Stimulated activated CD4-positive, alpha-beta T cell treated with anti-CD3 and anti-CD28 coated beads, Interleukin-4, amount 100 ng/mL, for 24 hours (primary cell): ENCODE measurements around the gene VIL1.

Source experiments
- DNase-seq: peaks from one replicate; pipeline ENCODE4 v3.0.0-alpha.2; 2020

VIL1 gene

DNA sequence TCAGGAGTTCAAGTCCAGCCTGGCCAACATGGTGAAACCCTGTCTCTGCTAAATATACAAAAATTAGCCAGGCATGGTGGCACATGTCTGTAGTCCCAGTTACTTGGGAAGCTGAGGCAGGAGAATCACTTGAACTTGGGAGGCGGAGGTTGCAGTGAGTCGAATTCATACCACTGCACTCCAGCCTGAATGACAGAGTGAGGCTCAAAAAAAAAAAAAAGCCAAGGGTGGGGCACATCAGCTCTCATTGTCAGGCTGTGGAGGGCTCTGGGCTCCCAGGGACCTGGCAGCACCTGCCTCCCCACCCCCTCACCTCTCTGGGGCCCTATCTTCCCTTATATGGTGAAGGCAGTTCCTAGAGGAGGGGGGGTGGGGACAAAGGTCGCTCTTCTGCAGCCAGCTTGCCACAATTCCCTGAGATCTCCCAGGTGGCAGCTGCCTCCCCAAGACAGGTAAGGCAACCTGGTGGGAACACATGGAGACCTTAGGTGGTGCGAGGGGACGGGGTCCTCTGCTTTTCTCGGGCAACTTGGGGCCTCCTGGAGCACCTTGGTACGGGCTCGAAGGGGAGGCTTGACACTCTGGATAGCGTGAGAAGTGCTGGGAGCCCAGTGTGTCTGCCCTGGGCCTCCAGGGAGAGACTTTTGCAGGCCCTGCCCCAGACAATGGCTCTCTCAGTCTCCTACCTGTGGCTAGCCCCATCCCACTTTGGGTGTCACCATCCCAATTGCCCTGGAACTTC lies at the start of gene VIL1:
Gene VIL1 (plus strand): TSS at position 407 of the 742 bp plus-strand sequence. CDS start 4,656 bp downstream, outside the sequence.
- no peak for DNase-seq

DNA sequence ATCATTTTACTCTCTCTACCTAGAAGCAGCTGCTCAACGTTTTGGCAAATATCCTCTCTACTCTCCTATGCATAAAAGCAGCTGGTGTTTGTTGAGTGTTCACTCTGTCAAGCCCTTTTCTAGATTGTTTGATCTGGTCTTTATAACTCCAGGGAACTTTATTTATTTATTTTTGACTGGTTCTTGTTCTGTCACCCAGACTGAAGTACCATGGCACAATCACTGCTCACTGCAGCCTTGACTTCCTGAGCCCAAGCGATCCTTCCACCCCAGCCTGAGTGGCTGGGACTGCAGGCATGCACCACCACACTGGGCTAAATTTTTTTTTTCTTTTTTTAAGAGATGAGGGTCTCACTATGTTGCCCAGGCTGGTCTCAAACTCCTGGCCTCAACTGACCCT lies 49.6 kb upstream of the VIL1 start:
- no peak for DNase-seq

DNA sequence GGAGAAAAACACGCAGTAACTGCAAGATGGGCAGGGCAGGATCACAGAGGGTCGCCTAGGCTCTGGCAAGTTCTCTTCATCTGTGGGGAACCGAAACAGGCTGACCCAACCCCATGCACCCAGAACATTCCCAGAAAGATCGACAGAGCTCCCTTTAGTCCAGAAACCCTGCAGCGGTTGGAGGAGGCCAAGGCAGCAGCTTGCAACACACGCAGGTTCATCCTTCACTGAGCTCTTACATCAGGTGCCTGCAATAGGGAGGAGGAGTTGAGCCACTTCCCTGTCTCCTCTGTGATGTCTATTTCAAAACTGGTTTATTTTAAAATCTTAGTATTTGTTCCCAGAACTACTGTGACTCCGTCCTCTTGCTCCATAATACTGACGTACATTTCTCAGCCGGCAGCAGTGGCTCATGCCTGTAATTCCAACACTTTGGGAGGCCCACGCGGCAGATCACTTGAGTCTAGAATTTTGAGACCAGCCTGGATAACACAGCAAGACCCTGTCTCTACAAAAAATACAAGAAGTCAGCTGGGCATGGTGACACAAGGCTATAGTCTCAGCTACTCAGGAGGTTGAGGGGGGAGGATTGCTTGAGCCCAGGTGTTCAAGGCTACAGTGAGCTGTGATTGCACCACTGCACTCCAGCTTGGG lies 48.4 kb upstream of the VIL1 start:
- DNase-seq, result no peak

DNA sequence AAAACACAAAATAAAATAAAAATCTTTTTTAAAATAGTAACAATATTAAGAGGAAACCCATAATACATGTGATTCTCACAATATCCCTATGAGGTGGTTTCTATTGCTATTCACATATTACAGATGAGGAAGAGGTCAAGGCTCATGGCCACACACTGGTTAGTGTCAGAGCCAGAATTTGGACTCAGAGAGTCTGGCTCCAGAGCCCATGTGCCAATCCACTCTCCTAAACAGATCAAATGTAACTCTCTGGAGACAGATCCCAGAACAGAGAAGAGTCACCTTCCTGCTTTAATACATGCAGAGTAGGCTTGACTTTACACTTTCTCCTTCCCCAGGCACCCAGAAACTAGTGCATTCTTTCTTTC lies 47.0 kb upstream of the VIL1 start:
- DNase-seq, result no peak

DNA sequence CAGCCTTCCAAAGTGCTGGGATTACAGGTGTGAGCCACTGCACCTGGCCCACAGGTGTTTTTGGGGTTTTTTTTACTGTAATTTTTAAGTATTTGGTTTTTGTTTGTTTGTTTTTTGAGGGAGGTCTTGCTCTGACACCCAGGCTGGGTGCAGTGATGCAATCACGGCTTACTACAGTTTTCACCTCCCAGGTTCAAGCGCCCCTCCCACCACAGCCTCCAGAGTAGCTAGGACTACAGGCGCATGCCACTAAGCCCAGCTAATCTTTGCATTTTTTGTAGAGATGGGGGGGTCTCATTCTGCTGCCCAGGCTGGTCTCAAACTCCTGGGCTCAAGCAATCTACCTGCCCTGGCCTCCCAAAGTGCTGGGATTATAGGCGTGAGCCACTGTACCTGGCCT lies 44.1 kb upstream of the VIL1 start:
- no peak for DNase-seq

DNA sequence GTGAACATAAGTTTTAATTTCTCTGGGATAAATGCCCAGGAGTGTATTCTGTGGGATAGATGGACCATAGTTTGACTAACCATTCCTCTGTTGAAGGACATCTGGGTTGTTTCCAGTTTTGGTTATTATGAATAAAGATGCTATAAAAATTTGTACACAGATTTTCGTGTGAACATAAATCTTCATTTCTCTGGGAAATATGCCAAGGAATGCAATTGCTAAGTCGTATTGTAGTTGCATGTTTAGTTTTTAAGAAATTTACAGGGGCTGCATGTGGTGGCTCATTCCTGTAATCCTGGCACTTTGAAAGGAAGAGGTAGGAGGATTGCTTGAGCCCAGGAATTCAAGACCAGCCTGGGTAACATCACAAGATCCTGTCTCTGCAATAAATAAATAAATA lies 43.7 kb upstream of the VIL1 start:
- no peak for DNase-seq

DNA sequence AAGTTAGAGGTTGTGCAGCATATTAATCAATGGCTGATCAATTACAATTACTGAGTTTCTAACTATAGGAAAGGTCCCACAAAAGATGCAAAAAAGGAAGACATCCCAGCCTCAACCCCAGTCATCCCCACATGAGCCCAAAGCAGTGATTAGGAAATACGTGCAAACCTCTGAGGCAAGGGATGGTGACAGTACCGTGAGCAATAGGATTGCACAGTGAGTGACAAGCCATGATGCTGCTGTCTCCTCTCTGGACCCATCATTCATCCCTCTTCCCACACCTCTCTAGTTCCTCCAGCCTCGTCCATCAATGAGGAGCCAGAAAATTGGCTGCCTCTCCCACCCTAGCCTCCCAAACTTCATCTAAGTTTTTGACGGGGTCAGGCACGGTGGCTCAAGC lies 40.9 kb upstream of the VIL1 start:
- DNase-seq, result no peak

DNA sequence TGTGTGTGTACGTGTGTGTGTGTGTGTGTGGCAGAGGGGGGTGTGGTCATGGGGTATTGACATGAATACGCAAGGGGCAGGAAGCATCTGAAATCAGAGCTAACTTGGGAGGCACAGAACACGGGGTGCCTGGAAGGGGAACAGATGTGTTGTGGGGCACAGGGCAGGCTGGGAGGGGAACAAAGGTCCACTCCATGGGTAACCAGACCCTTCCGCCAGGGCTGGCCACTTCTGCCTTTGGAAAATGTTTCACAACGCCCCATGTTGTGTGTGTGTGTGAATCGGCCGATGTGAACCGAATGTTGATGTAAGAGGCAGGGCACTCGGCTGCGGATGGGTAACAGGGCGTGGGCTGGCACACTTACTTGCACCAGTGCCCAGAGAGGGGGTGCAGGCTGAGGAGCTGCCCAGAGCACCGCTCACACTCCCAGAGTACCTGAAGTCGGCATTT lies 37.0 kb upstream of the VIL1 start, which contains the start of gene SLC11A1:
Gene SLC11A1 (plus strand): TSS at position 358 of the 451 bp plus-strand sequence. CDS start 96 bp downstream, outside the sequence.
- no peak for DNase-seq

DNA sequence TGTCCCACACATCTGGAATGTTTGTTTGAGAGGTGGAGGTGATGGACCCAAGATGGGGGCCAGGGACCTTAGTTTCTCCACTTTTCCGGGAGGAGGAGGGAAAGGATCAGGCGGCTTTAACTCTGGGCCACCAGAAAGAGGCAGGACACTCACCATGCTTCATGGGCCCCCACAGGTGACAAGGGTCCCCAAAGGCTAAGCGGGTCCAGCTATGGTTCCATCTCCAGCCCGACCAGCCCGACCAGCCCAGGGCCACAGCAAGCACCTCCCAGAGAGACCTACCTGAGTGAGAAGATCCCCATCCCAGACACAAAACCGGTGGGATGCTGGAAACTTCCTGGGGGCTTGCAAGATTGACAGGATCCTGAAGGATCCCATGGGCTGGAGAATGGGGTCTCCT lies 36.1 kb upstream of the VIL1 start:
- no peak for DNase-seq

DNA sequence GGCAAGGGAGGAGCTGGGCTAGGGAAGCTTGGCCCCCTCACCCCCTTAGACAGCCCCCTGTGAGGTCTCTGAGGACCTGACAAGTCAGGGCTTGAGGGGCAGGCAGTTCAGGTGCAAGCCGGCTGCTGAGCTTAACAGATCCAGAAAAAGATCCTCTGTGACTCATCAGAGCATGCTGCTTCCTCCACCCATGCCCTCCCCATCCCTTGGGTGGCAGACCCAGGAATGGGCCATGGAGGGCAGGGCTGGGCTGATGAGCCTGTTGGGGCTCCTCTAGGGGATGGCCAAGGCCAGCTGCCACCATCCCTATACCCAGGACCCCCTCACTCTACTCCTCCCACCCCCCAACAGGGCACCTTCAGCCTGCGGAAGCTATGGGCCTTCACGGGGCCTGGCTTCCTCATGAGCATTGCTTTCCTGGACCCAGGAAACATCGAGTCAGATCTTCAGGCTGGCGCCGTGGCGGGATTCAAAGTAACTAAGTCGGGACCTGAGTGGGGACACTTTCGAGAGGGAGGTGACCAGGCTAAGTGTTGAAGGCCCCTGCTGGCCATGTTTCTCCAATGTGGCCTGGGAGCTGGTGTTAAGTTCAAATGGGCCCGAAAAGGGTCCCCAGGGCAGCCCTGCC lies 34.9 kb upstream of the VIL1 start:
- DNase-seq, result no peak

DNA sequence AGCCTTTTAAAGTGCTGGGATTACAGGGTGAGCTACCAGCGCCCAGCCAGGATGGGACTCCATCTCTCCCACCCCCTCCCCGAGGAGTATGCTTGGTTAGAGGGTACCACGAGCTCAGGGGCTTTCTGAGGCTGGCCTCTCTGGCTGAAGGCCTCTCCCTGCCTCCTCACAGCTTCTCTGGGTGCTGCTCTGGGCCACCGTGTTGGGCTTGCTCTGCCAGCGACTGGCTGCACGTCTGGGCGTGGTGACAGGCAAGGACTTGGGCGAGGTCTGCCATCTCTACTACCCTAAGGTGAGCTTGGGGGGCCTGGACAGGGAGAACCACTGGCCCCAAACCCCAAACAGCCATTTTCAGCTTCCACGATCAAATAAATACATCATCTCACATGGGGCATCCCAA lies 33.9 kb upstream of the VIL1 start:
- DNase-seq, result no peak

DNA sequence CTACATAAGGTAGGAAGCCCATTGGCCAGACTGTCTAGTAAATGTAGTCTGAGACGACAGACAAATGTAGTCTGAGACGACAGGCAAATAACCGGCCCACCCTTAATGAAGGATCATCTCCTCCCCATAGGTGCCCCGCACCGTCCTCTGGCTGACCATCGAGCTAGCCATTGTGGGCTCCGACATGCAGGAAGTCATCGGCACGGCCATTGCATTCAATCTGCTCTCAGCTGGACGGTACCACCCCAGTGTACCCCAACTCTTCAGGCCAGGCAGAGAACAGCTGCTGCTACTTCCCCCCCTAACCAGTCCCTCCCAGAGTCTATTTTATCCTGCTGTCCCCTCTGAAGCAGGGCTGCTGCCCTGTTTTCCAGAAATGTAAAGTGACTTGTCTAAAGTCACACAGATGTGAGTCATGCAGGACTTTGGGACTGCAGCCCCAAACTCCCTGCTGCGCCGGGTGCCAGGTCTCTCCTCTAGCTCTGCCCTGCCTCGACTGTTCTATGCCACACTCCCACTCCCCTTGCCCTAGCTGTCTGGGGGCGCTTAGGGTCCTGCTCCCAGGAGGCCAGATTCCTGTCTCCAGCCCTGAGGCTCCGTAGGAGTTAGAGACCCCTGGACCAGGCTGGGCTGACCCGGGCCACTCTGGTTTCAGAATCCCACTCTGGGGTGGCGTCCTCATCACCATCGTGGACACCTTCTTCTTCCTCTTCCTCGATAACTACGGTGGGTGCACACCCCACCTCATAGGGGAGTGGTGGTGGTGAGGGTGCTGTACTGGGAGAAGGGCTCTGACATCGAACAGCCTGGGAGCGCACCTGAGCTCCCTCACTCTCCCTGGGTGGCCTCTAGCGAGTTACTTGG lies 32.2 kb upstream of the VIL1 start:
- DNase-seq, result no peak

DNA sequence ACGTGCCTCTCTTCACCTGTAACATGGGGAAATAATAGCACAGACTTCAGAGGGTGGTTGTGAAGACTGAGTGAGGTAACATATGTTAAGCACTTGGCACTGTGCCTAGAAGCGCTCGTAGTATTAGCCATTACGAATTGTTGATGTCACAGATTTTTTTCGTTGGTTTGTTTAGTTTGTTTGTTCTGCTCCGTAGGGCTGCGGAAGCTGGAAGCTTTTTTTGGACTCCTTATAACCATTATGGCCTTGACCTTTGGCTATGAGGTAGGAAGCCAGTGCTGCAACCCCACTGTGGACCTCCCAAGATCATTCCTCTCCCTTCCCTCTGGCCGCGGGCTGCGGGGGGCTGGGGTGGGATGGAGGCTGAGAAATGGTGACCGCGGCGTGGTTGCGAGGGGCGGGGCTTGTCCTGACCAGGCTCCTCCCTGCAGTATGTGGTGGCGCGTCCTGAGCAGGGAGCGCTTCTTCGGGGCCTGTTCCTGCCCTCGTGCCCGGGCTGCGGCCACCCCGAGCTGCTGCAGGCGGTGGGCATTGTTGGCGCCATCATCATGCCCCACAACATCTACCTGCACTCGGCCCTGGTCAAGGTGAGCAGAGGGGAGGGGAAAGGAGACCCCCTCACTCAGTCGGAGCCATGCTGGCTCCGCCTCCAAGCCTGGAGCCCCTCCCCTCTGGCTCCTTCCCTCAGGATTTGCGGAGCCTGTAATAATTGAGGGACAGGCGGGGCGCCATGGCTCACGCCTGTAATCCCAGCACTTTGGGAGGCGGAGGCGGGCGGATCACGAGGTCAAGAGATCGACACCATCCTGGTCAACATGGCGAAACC lies 31.3 kb upstream of the VIL1 start:
- no peak for DNase-seq

DNA sequence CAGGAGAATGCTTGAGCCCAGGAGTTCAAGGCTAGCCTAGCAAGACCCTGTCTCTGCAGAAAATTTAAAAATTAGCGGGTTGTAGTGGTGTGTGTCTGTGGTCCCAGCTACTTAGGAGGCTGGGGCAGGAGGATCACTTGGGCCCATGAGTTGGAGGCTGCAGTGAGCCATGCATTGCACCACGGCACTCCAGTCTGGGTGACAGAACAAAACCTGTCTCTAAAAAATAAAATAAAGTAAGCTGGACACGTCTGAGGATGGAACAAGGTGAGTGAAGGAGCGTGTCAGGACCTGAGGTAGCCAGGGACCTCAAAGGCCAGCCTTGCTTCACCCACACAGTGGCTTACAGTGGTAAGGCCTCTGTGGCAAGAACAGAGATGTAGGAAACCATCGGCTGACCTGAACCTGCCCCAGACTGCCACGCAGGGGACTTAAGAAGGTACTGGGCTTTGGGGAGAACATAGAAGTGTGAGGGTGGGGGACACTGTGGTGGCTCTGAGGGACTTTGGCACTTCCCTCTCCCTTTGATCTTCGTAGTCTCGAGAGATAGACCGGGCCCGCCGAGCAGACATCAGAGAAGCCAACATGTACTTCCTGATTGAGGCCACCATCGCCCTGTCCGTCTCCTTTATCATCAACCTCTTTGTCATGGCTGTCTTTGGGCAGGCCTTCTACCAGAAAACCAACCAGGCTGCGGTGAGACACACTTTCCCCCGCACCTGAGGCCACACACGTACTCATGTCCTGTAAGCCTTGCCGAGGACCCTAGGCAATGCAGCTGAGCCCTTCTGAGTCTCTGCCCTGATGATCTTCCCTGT lies 29.4 kb upstream of the VIL1 start:
- DNase-seq, result no peak

DNA sequence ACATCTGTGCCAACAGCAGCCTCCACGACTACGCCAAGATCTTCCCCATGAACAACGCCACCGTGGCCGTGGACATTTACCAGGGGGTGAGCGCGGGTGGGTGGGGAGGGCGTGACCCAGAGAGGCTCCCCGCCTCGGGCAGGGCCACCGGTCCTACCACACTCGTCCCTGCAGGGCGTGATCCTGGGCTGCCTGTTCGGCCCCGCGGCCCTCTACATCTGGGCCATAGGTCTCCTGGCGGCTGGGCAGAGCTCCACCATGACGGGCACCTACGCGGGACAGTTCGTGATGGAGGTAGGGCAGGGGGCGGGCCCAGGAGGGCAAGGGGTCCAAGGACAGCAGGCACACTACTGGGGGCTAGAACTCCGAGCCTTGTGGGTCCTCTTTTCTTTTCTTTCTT lies 27.7 kb upstream of the VIL1 start:
- no peak for DNase-seq

DNA sequence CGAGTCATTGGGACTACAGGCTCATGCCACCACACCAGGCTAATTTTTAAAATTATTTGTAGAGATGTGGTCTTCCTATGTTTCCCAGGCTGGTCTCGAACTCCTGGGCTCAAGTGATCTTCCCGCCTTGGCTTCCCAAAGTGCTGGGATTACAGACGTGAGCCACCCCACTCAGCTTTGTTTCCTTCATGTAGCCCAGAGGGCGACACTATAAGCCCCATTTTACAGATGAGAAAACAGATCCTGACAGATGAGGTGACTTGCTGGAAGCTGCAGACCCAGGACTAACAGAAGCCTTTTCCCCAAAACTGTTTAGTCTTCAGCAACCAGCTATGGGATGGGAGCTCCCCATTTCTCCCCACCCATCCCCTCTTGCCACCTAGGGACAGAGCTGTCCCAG lies 26.5 kb upstream of the VIL1 start:
- no peak for DNase-seq

DNA sequence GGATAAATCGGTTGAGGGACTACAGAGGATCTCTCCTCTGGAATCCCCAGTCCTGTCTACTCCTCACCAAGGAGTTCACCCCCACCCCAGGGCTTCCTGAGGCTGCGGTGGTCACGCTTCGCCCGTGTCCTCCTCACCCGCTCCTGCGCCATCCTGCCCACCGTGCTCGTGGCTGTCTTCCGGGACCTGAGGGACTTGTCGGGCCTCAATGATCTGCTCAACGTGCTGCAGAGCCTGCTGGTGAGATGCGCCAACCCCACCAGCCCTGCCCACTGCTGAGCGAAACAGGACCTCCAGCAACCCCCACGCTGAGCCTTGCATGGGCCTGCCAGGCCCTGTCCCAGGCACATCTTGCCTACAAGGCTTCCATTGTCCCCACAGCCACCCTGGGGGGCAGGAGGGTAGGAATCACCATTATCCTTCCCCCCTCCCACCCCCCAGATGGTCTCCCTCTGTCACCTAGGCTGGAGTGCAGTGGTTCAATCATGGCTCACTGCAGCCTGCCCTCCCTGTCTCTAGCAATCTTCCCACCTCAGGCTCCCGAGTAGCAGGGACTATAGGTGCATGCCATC lies 25.9 kb upstream of the VIL1 start:
- no peak for DNase-seq

DNA sequence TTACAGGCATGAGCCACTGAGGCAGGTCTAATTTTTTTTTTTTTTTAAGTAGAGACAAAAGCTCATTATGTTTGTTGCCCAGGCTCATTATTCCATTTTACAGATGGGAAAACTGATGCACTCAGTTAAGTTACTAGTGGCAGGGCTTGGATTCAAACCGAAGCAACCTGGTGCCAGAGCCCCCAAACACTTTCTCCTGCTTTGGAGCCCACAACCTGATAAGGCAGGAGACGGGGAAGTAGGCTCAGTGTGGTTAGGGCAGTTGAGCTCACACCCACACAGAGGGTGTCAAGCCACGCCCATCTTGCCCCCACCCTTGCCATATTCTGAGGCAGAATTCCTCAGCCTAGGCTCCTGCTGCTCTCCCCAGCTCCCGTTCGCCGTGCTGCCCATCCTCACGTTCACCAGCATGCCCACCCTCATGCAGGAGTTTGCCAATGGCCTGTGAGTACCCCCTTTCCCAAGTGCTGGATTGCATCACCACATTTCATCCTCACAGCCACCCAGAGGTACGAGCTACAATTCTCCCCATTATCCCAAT lies 25.1 kb upstream of the VIL1 start:
- DNase-seq, result no peak

DNA sequence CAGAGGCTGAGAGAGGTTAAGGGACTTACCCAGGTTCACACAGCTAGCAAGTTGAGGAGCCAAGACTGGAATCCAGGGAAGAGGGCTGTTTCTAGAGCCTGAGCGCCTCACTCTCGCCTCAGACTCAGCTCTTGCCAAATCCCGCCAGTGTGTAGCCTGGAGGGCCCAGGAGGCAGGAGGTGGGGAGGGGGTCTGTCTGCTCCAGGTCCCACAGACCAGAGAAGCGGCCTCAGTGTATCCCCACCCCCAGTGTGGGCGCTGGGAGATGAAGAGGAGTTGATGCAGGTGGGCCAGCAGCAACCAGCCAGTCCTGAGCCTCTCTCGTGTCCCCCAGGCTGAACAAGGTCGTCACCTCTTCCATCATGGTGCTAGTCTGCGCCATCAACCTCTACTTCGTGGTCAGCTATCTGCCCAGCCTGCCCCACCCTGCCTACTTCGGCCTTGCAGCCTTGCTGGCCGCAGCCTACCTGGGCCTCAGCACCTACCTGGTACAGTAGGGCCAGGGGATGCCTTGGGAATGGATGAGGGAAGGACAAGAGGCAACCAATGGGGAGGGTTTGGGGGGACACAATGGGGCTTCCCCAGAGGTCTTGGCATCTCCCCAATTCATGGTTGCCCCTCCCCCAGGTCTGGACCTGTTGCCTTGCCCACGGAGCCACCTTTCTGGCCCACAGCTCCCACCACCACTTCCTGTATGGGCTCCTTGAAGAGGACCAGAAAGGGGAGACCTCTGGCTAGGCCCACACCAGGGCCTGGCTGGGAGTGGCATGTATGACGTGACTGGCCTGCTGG lies 24.4 kb upstream of the VIL1 start:
- no peak for DNase-seq

DNA sequence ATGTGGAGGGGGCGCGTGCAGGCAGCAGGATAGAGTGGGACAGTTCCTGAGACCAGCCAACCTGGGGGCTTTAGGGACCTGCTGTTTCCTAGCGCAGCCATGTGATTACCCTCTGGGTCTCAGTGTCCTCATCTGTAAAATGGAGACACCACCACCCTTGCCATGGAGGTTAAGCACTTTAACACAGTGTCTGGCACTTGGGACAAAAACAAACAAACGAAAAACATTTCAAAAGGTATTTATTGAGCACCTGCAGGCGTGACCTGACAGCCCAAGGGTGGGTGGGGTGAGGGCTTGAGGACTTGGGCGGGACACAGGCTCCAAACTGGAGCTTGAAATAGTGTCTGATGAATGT lies 23.9 kb upstream of the VIL1 start:
- DNase-seq, result no peak
